Ovary (tissue), 9 donors: ENCODE results near the gene TSKU. TPM values are rescaled to one million over a fixed set of nuclear protein-coding genes. Genes with fewer than 3 reads are reported as not detected.

Source experiments
- DNase-seq, 5 donors: peaks; one replicate each; pipeline ENCODE4 v3.0.0-alpha.2; 2019 to 2020
- H3K27ac ChIP-seq, 2 donors: fragments of 200-600 bp; one replicate each; pipeline versions ENCODE4 v1.5.1 to v1.8.0; 2019 to 2022
- H3K27me3 ChIP-seq: fragments of 200-600 bp; one replicate; pipeline ENCODE4 v1.8.0; 2022
- H3K36me3 ChIP-seq: fragments of 200-600 bp; sonication (generic); one replicate; pipeline ENCODE4 v1.5.1; 2019
- H3K4me1 ChIP-seq: one replicate; pipeline ENCODE4 v1.8.1; 2013; ENCODE audit warnings: mild to moderate bottlenecking, moderate library complexity; ENCODE audit not compliant: insufficient read depth
- H3K4me3 ChIP-seq: fragments of 200-600 bp; sonication (generic); one replicate; pipeline ENCODE4 v1.5.1; 2017
- H3K9me3 ChIP-seq, 2 donors: fragments of 200-600 bp in 1 of 2; sonication (generic) in 1 of 2; one replicate each; pipeline versions ENCODE4 v1.5.1 to v1.8.1; 2013 to 2019; ENCODE audit warnings: mild to moderate bottlenecking in 1 of 2, moderate library complexity in 1 of 2
- CTCF ChIP-seq, 3 donors: fragments of 450-650 bp in 2 of 3; fragments of 200-600 bp in 1 of 3; IDR thresholded peaks; one replicate each; pipeline versions ENCODE4 v1.5.1 to v1.8.0; 2016 to 2022; ENCODE audit warnings: antibody characterized with exemption in 3 of 3, mild to moderate bottlenecking in 1 of 3
- EP300 ChIP-seq: sonication (generic); formaldehyde crosslinking; IDR thresholded peaks from one replicate; pipeline ENCODE4 v1.6.1; 2017; ENCODE audit warnings: antibody characterized with exemption
- POLR2A ChIP-seq: fragments of 450-650 bp; IDR thresholded peaks from one replicate; pipeline ENCODE4 v1.6.1; 2017; ENCODE audit warnings: antibody characterized with exemption, mild to moderate bottlenecking, moderate library complexity
- WGBS, 3 donors: extraction: QIAGEN DNeasy Blood & Tissue Kit in 1 of 3; methylation state at CpG; one replicate each; pipeline versions ENCODE4 v1.1.5 to v1.1.7; 2013 to 2017; 5-methylcytosine and 5-hydroxymethylcytosine counted together
- intact Hi-C, 4 donors: fragments of 100-400 bp; cut with DNase I; formaldehyde crosslinking; loops; one replicate each; pipeline versions ENCODE4 v1.11.0 to v1.15.1; 2022 to 2023
- polyA plus RNA-seq, 2 donors: library from polyadenylated mRNA; stranded (reverse); fragments of 200-250 nt in 1 of 2; fragments of 350-450 nt in 1 of 2; fragmentation: Illumina TruSeq in 1 of 2; extraction: RNeasy Lipid Tissue Mini Kit (QIAGEN cat#74804) in 1 of 2; gene quantifications; one replicate each; pipeline ENCODE4 v1.2.3, GENCODE V29; 2013 to 2014
- total RNA-seq, 7 donors: library from RNA; depleted of rRNA in 2 of 7; stranded (reverse); fragments of >200 nt in 2 of 7; fragmentation: NEBNext Ultra II Directional in 3 of 7; extraction: Animal tissue kit (Norgen Biotek cat#: 25700) in 3 of 7; gene quantifications; one replicate each; pipeline versions ENCODE4 v1.1.0 to v1.2.4, GENCODE V29; 2016 to 2023
- donor health status: DM: no; HTN: no; CAD: no; lungs with moderate emphysema.
- donor health status: DM: no; HTN: no; CAD: no.
- donor health status: Bipolar disorder and iron deficiency.
- donor health status: DM: yes; HTN: yes; CAD: no.
- donor health status: DM: no; HTN: no; CAD: no.
- donor health status: DM: yes; HTN: yes; CAD: no.

Gene TSKU
- total and polyA plus RNA-seq, 9 donors = 19.2 to 114 (median 65.1) TPM

GRCh38 chr11:76839311-76839710, 56.2 kb downstream of the TSKU start:
- no peak for DNase-seq
- Histone ChIP-seq H3K4me1 (no peaks in the 10 kb centered on the region), H3K36me3 (no peaks in the 10 kb centered on the region), H3K9me3 (no peaks in the 10 kb centered on the region), H3K27me3 (no peaks in the 10 kb centered on the region), H3K4me3 (no peak overlapping the region), H3K27ac (no peak overlapping the region)
- TF ChIP-seq EP300 = no peak
- no peak for TF ChIP-seq CTCF (IDR thresholded peaks at IDR 0.05)
- TF ChIP-seq POLR2A = no peak
- 7 to 22% (median 17%) methylated on average over 1 of the region's 1 CpG for WGBS, 3 donors
- intact Hi-C loops = no loop called here

DNA sequence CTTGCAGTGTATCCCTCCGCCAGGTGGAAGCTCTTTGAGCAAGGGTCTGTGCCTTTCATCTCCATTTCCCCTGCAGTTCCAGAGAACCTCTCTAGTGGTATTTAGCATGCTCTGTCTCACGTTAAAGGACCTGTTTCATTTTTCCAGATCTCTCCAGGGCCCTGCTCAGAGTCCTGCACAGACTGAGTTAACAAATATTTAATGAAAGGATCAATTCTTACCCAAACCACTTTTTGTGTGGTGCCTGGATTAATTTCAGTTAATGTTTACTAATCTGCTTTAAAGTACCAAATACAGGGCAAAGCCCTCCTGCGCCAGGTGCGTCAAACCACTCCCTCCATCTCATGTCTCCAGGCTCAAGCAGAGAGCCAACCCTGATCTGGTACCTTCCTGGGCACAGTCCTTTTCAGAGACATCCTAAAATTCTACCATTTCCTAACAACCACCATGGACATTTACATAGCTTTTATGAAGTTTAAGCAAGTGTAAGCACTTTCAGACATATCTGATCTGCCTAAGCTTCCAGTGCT, 58.8 kb downstream of the TSKU start:
- H3K27ac ChIP-seq = no peak overlapping the region
- H3K27me3 ChIP-seq = no peaks in the 10 kb centered on the region
- no peaks in the 10 kb centered on the region for H3K4me1 ChIP-seq
- H3K36me3 ChIP-seq = no peaks in the 10 kb centered on the region
- no peak for DNase-seq
- no peak overlapping the region for H3K4me3 ChIP-seq
- 79 to 86% (median 85%) methylated on average over 4 of the region's 4 CpGs for WGBS, 3 donors
- H3K9me3 ChIP-seq = no peaks in the 10 kb centered on the region
- intact Hi-C loops = no loop called here
- no peak for TF ChIP-seq CTCF (IDR thresholded peaks at IDR 0.05)
- TF ChIP-seq EP300 = no peak
- TF ChIP-seq POLR2A = no peak

DNA sequence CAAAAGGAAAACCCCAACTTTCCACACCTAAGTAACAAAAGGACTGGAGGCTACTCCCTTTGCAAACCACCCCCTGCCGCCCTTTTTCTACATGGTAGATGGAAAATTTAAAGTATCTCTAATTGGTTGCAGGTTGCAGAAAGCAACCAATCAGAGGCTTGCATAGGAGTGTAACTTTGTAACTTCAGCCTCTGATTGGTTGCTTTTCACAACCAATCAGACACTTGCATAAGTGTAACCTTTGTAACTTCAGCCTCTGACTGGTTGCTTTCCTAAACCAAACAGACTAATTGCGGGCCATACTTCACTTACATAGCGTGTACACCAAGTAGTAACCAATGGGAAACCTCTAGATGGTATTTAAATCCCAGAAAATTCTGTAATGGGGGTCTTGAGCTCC, 60.8 kb downstream of the TSKU start:
- intact Hi-C loops = no loop called here
- no peaks in the 10 kb centered on the region for H3K9me3 ChIP-seq
- TF ChIP-seq CTCF (IDR thresholded peaks at IDR 0.05) (no peak), EP300 (no peak), POLR2A (no peak)
- H3K27ac ChIP-seq = no peak overlapping the region
- H3K27me3 ChIP-seq = no peaks in the 10 kb centered on the region
- H3K36me3 ChIP-seq = no peaks in the 10 kb centered on the region
- no peak for DNase-seq
- 92 to 97% (median 94%) methylated on average over 3 of the region's 3 CpGs for WGBS, 3 donors
- peaks cover 4% of the 10 kb centered on the region for H3K4me1 ChIP-seq
- H3K4me3 ChIP-seq = no peak overlapping the region

DNA sequence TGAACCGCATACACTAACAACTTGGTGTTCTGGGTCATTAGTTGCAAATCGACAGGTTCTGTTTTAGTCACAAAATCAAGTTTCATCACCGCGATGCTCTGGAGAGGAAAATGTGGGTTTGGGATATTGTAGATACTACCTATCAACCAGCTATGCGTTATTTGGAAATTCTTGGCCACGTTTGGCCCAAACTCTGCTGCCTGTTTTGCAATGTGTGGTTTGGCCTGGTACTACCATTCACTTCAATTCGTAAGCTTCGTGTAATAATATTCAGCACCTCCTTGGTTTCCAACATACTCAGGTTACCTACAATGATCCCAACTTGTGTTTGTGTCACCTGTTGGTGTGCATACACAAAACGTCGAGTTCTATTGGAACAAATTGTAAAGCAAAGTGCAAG, 61.4 kb downstream of the TSKU start:
- Histone ChIP-seq H3K4me1 (peaks cover 4% of the 10 kb centered on the region), H3K27me3 (no peaks in the 10 kb centered on the region), H3K27ac (no peak overlapping the region), H3K4me3 (no peak overlapping the region), H3K36me3 (no peaks in the 10 kb centered on the region), H3K9me3 (no peaks in the 10 kb centered on the region)
- intact Hi-C loops = no loop called here
- 89 to 93% (median 89%) methylated on average over 10 of the region's 10 CpGs for WGBS, 3 donors
- DNase-seq = no peak
- TF ChIP-seq EP300 (no peak), POLR2A (no peak), CTCF (IDR thresholded peaks at IDR 0.05) (no peak)
